Activated T-cell treated with anti-CD3 and anti-CD28 coated beads for 48 hours (primary cell): Measurements from ENCODE around the gene SPATA46.
"Not testable (repeated sequence)": the region's sequence is repeated elsewhere in the genome, so short reads cannot be mapped to it uniquely, and the experiment has no call there.

Experiments used
- DNase-seq: peaks from one replicate; pipeline ENCODE4 v3.0.0-alpha.2; 2020; ENCODE audit warnings: low read depth

Gene SPATA46

GRCh38 chr1:162376691-162377090, at the start of gene SPATA46:
TSS of gene SPATA46 (minus strand) at chr1:162376854. CDS start at chr1:162376790, 64 bp downstream.
- DNase-seq, result no peak

GRCh38 chr1:162422662-162423375, 46.2 kb upstream of the SPATA46 start:
- DNase-seq, result no peak

GRCh38 chr1:162421258-162422164, 44.9 kb upstream of the SPATA46 start:
- no peak for DNase-seq

GRCh38 chr1:162420120-162420519, 43.5 kb upstream of the SPATA46 start:
- DNase-seq, result no peak

GRCh38 chr1:162419450-162419931, 42.8 kb upstream of the SPATA46 start:
- DNase-seq, result not testable (repeated sequence)

GRCh38 chr1:162418584-162418983, 41.9 kb upstream of the SPATA46 start:
- DNase-seq, result not testable (repeated sequence)

GRCh38 chr1:162417650-162418049, 41.0 kb upstream of the SPATA46 start:
- DNase-seq, result no peak

GRCh38 chr1:162416909-162417308, 40.3 kb upstream of the SPATA46 start:
- no peak for DNase-seq

- DNase-seq, result no peak
These were observed 39.6 kb upstream of the SPATA46 start for GRCh38 chr1:162416215-162416614.

- no peak for DNase-seq
These were observed 35.3 kb upstream of the SPATA46 start, which contains the start of gene SH2D1B for GRCh38 chr1:162412002-162412401. TSS of gene SH2D1B (minus strand) at chr1:162412136. CDS start at chr1:162412016, 120 bp downstream.

GRCh38 chr1:162407539-162407938, 30.9 kb upstream of the SPATA46 start:
- DNase-seq, result no peak

- DNase-seq, result no peak
These were observed 30.2 kb upstream of the SPATA46 start for GRCh38 chr1:162406811-162407210.

GRCh38 chr1:162405800-162406199, 29.1 kb upstream of the SPATA46 start:
- DNase-seq, result no peak

- DNase-seq, result no peak
These were observed 28.0 kb upstream of the SPATA46 start for GRCh38 chr1:162404550-162405160.

GRCh38 chr1:162400790-162401355, 24.2 kb upstream of the SPATA46 start:
- DNase-seq, result no peak

- DNase-seq, result no peak
These were observed 22.4 kb upstream of the SPATA46 start for GRCh38 chr1:162398999-162399580.

GRCh38 chr1:162397943-162398560, 21.4 kb upstream of the SPATA46 start:
- DNase-seq, result no peak

GRCh38 chr1:162397039-162397448, 20.4 kb upstream of the SPATA46 start:
- DNase-seq, result no peak

- DNase-seq, result no peak
These were observed 19.7 kb upstream of the SPATA46 start for GRCh38 chr1:162396201-162396906.

GRCh38 chr1:162391790-162392563, 15.3 kb upstream of the SPATA46 start:
- DNase-seq, result no peak
